Keratinocyte (primary cell): ENCODE measurements around the gene RERE. TPM values are rescaled to one million over a fixed set of nuclear protein-coding genes. Genes with fewer than 3 reads are reported as not detected.

Experiments used
- DNase-seq: peaks from one replicate; pipeline ENCODE4 v3.0.0-alpha.2; 2011; ENCODE audit warnings: low read depth, missing footprints, low spot score
- FAIRE-seq: peaks from 2 replicates; lab custom pipeline; 2011; peaks lifted over from hg19 to GRCh38; lab: Jason Lieb, UNC
- H2AFZ ChIP-seq: 2 replicates; pipeline ENCODE4 v1.6.0; 2012; ENCODE audit warnings: low read length, control low read depth, inconsistent platforms; ENCODE audit not compliant: control insufficient read depth
- H3K27ac ChIP-seq: 2 replicates; pipeline ENCODE4 v1.5.1; 2011; ENCODE audit warnings: low read length; ENCODE audit not compliant: control insufficient read depth, insufficient read depth
- H3K27me3 ChIP-seq: 3 replicates; pipeline ENCODE4 v1.6.0; 2011; ENCODE audit warnings: low read length; ENCODE audit not compliant: control insufficient read depth, insufficient read depth; ENCODE audit errors: extremely low read depth
- H3K36me3 ChIP-seq, 2 experiments: 2 replicates in 1 of 2; 3 replicates in 1 of 2; pipeline ENCODE4 v1.5.1; 2011; ENCODE audit warnings: low read length in 2 of 2, mild to moderate bottlenecking in 1 of 2; ENCODE audit not compliant: control insufficient read depth in 2 of 2, insufficient read depth in 2 of 2; ENCODE audit errors: extremely low read depth in 1 of 2
- H3K4me1 ChIP-seq: 3 replicates; pipeline ENCODE4 v1.5.1; 2011; ENCODE audit warnings: low read length; ENCODE audit not compliant: control insufficient read depth, insufficient read depth; ENCODE audit errors: extremely low read depth
- H3K4me2 ChIP-seq: 3 replicates; pipeline ENCODE4 v1.6.0; 2011; ENCODE audit warnings: low read depth, low read length; ENCODE audit not compliant: control insufficient read depth, insufficient read depth; ENCODE audit errors: extremely low read depth
- H3K4me3 ChIP-seq, 3 experiments: fragments of 200-600 bp in 1 of 3; sonication (generic) in 1 of 3; 2 replicates in 2 of 3; 3 replicates in 1 of 3; pipeline ENCODE4 v1.5.1; 2011 to 2016; ENCODE audit warnings: low read length in 3 of 3, mild to moderate bottlenecking in 3 of 3, control low read depth in 2 of 3, inconsistent platforms in 1 of 3, low read depth in 1 of 3, mixed read lengths in 1 of 3, mixed run types in 1 of 3, moderate library complexity in 1 of 3; ENCODE audit not compliant: control insufficient read depth in 2 of 3, insufficient read depth in 2 of 3; ENCODE audit errors: extremely low read depth in 1 of 3
- H3K79me2 ChIP-seq: 2 replicates; pipeline ENCODE4 v1.6.0; 2012; ENCODE audit warnings: low read length; ENCODE audit not compliant: control insufficient read depth, insufficient read depth
- H3K9ac ChIP-seq: 3 replicates; pipeline ENCODE4 v1.6.0; 2011; ENCODE audit warnings: low read length; ENCODE audit not compliant: control insufficient read depth, insufficient read depth; ENCODE audit errors: extremely low read depth
- H3K9me1 ChIP-seq: 3 replicates; pipeline ENCODE4 v1.6.0; 2011; ENCODE audit warnings: low read length; ENCODE audit not compliant: control insufficient read depth, insufficient read depth; ENCODE audit errors: extremely low read depth
- H3K9me3 ChIP-seq: 2 replicates; pipeline ENCODE4 v1.5.1; 2012; ENCODE audit warnings: low read depth, low read length; ENCODE audit not compliant: control insufficient read depth
- H4K20me1 ChIP-seq: 3 replicates; pipeline ENCODE4 v1.6.0; 2011; ENCODE audit warnings: low read length; ENCODE audit not compliant: control insufficient read depth, insufficient read depth; ENCODE audit errors: extremely low read depth
- CTCF ChIP-seq, 3 experiments: IDR thresholded peaks in 1 of 3; conservative IDR thresholded peaks in 1 of 3; optimal IDR thresholded peaks in 1 of 3; 2 replicates in 2 of 3; 3 replicates in 1 of 3; pipeline versions ENCODE3 to v1.5.1; 2011; ENCODE audit warnings: low read length in 3 of 3, mild to moderate bottlenecking in 3 of 3, moderate library complexity in 2 of 3, control low read depth in 1 of 3, inconsistent platforms in 1 of 3; ENCODE audit not compliant: insufficient read depth in 2 of 3; ENCODE audit errors: extremely low read depth in 1 of 3
- EZH2 ChIP-seq: IDR thresholded peaks from one replicate; pipeline ENCODE4 v1.6.1; 2012; ENCODE audit warnings: inconsistent platforms, mild to moderate bottlenecking, low read length, moderate library complexity
- dilution Hi-C: fragments of 300-500 bp; cut with MboI; formaldehyde crosslinking; loops from one replicate; pipeline ENCODE4 v1.7.0; 2020; ENCODE audit warnings: low sequenced_read_pairs; ENCODE audit not compliant: extremely low pct_ligation_motif_present
- polyA plus RNA-seq, 5 experiments: library from polyadenylated mRNA; depleted of rRNA in 3 of 5; stranded (reverse) in 3 of 5; stranded (forward) in 1 of 5; unstranded in 1 of 5; fragments of >200 nt; gene quantifications; 1 replicate in 1 of 5; 2 replicates in 3 of 5; 3 replicates in 1 of 5; pipeline versions ENCODE4 v1.2.1 to v1.2.3, GENCODE V29; 2011 to 2012; ENCODE audit warnings: missing spikeins in 2 of 5, low read depth in 1 of 5, low replicate concordance in 1 of 5

Gene RERE
- polyA plus RNA-seq, 1 donor (not counting 4 experiments of a cell fraction or from before 2014, with no cell fraction given) = 3.8 TPM

- H3K9ac ChIP-seq = no peak overlapping the region
- H3K4me2 ChIP-seq = no peak overlapping the region
- H3K9me3 ChIP-seq = no peaks in the 10 kb centered on the region
- H3K4me3 ChIP-seq = no peak overlapping the region
- H3K4me1 ChIP-seq = peaks cover 22% of the 10 kb centered on the region
- FAIRE-seq = no peak
- H3K27ac ChIP-seq = no peak overlapping the region
- no peak overlapping the region for H2AFZ ChIP-seq
- H3K36me3 ChIP-seq = peaks cover 3 to 6% of the 10 kb centered on the region in 2 experiments
- TF ChIP-seq CTCF (optimal IDR thresholded peaks at IDR 0.05 in 1 of 3, IDR thresholded peaks at IDR 0.05 in 1 of 3, conservative IDR thresholded peaks at IDR 0.05 in 1 of 3; ENCODE audit: extremely low read depth in 1 of 3, insufficient read depth in 2 of 3, low read length in 3 of 3) (peak in 1 of 3 experiments; percentile 15), EZH2 (no peak)
- DNase-seq = no peak
- no peaks in the 10 kb centered on the region for H4K20me1 ChIP-seq
- H3K79me2 ChIP-seq = peaks cover 6% of the 10 kb centered on the region
- H3K9me1 ChIP-seq = no peaks in the 10 kb centered on the region
- H3K27me3 ChIP-seq = no peaks in the 10 kb centered on the region
- dilution Hi-C loops = no loop called here
Observed at GRCh38 chr1:8398677-8399076, 418.8 kb downstream of the RERE start.

DNA sequence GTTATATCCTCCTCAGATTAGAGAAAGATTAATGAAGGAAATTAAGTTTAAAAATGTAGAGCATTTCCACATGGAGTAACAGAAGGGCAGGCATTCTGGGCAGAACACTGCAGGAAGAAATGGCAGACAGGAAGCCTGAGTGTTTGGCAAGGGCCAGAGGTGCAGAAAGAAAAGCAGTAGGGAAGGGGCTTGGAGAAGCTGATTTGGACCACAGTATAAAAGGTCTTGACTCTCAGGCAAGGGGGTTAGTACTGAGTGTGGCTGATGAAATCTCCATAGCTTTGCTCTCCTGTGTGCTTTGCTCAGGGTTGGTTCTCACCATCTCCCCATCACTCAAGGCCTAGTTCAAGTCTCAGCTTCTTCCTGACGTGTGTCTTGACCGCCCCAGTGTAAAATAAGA is 419.4 kb downstream of the RERE start:
- no peak overlapping the region for H3K4me3 ChIP-seq
- no peaks in the 10 kb centered on the region for H3K9me1 ChIP-seq
- no peak overlapping the region for H2AFZ ChIP-seq
- no peak overlapping the region for H3K4me2 ChIP-seq
- DNase-seq = no peak
- H3K79me2 ChIP-seq = peaks cover 6% of the 10 kb centered on the region
- H3K27me3 ChIP-seq = no peaks in the 10 kb centered on the region
- no peak overlapping the region for H3K9ac ChIP-seq
- no peaks in the 10 kb centered on the region for H4K20me1 ChIP-seq
- H3K36me3 ChIP-seq = peaks cover 3 to 8% of the 10 kb centered on the region in 2 experiments
- FAIRE-seq = no peak
- peaks cover 22% of the 10 kb centered on the region for H3K4me1 ChIP-seq
- no peaks in the 10 kb centered on the region for H3K9me3 ChIP-seq
- peak overlapping the region; percentile 6 for H3K27ac ChIP-seq
- TF ChIP-seq CTCF (optimal IDR thresholded peaks at IDR 0.05 in 1 of 3, IDR thresholded peaks at IDR 0.05 in 1 of 3, conservative IDR thresholded peaks at IDR 0.05 in 1 of 3; ENCODE audit: extremely low read depth in 1 of 3, insufficient read depth in 2 of 3, low read length in 3 of 3) (no peak), EZH2 (no peak)
- dilution Hi-C loops = no loop called here
